Epithelial cell of proximal tubule (primary cell): ENCODE measurements around the gene ANKUB1. TPM values are rescaled to one million over a fixed set of nuclear protein-coding genes. Genes with fewer than 3 reads are reported as not detected.

Experiments used
- DNase-seq: peaks from one replicate; pipeline ENCODE4 v3.0.0-alpha.2; 2011; ENCODE audit warnings: low read depth
- H3K4me3 ChIP-seq: 2 replicates; pipeline ENCODE4 v1.5.1; 2011; ENCODE audit warnings: low read depth, mild to moderate bottlenecking, low read length
- total RNA-seq: library from RNA; depleted of rRNA; stranded (reverse); fragments of >200 nt; gene quantifications from 2 replicates; pipeline ENCODE4 v1.2.3, GENCODE V29; 2015
- TF ChIP-seq, protein P1 (sequence below): conservative IDR thresholded peaks from 2 replicates; pipeline ENCODE4 v1.5.1; 2012; ENCODE audit warnings: low read depth, mild to moderate bottlenecking, low read length

The ANKUB1 gene
- total RNA-seq, 1 donor from 2014 or later = not detected

DNA sequence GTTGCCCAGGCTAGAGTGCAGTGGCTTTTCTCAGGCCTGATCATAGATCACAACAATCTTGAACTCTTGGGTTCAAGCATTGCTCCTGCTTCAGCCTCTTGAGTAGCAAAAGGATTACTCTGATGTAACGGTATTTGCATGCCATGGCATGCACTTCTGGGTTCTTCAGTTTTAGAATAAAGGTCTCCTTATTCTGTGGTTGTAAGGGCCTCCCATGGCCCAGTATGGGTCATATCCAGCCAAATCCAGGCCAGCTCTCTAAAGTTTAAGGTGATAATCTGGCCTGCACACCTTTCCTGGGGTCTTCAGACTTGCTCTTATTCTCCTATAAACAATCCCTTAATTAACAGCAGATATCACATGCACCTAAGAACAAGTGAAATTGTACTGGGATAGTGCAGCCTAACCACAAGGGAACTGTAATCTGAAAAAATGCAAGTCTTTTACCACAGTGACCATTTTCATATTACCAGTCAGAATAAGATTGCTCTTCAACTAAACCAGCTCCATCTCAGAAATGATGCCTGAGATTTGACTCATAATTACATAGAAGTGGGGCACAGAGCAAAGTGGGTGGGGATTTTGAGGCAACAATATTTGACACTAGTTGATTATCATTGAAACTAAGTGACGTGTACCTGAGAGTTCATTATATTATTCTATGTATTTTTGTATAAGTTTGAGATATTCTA lies 65.5 kb downstream of the ANKUB1 start:
- H3K4me3 ChIP-seq = no peak overlapping the region
- TF ChIP-seq, protein P1, sequence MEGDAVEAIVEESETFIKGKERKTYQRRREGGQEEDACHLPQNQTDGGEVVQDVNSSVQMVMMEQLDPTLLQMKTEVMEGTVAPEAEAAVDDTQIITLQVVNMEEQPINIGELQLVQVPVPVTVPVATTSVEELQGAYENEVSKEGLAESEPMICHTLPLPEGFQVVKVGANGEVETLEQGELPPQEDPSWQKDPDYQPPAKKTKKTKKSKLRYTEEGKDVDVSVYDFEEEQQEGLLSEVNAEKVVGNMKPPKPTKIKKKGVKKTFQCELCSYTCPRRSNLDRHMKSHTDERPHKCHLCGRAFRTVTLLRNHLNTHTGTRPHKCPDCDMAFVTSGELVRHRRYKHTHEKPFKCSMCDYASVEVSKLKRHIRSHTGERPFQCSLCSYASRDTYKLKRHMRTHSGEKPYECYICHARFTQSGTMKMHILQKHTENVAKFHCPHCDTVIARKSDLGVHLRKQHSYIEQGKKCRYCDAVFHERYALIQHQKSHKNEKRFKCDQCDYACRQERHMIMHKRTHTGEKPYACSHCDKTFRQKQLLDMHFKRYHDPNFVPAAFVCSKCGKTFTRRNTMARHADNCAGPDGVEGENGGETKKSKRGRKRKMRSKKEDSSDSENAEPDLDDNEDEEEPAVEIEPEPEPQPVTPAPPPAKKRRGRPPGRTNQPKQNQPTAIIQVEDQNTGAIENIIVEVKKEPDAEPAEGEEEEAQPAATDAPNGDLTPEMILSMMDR = no peak
- DNase-seq = no peak

DNA sequence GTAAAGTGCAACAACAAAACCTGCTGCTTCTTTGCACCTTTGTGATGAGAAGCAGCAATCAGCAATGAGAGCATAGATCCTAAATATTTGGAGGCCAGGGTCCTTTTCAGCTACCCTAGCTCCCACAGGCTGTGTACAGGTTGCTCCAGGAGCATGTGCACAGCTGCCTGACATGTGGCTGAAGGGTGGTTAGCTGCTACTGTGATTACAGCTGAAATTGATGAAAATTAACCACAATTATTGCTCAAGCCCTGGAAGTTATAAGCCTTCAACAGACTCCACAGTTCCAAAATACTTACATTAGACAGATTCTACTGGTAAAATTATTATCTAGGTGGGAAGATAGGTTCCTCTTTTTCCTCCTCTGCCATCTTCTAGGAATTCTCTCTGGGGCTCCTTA lies 68.6 kb downstream of the ANKUB1 start:
- H3K4me3 ChIP-seq = no peak overlapping the region
- TF ChIP-seq, protein P1 = no peak
- no peak for DNase-seq

DNA sequence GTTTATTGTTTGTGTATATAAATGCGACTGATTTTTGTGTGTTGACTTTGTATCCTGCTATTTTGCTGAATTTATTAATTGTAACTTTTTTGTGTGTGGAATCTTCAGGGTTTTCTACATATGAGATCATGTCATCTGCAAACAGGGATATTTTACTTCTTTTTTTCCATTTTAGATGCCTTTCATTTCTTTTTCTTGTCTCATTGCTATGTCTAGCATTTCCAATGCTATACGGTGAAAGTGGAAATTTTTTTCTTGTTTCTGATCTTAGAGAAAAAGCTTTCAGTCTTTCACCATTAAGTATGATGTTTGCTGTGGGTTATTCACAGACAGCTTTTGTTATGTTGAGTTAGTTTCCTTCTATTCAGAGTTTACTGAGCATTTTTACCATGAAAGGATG lies 71.4 kb downstream of the ANKUB1 start:
- TF ChIP-seq, protein P1 = no peak
- DNase-seq = no peak
- H3K4me3 ChIP-seq = no peak overlapping the region

DNA sequence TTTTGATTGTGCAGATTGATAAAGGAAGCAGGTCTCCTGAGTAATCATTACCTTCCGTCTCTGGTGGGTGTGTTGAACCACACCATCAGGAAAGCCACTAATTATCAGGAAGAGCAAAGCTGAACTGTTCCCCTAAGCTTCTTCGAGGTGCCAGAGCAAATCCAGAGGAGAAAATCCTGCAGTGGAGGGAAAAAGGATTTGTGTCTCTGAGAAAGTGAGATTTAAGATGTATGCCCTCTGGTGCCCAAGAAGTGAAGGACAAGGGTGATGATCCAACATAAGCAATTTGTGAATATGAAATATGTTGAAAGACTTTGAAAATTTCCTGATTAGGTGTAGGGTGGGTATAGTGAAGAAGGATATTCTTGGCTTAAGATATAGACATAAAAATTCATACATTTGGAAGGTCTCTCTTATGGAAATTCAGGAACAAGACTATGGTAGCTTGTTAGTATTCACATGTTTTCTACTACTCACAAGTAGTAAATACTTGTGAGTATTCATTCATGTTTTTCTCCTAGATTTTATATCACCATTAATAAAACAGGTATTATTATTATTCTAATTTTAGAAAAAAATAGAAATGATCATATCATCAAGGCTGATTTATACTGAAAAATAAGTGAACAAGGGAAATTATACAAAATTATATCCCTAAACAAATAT lies 74.8 kb downstream of the ANKUB1 start:
- TF ChIP-seq, protein P1 = peak; percentile 79
- peak; percentile 25 for DNase-seq
- H3K4me3 ChIP-seq = no peak overlapping the region

DNA sequence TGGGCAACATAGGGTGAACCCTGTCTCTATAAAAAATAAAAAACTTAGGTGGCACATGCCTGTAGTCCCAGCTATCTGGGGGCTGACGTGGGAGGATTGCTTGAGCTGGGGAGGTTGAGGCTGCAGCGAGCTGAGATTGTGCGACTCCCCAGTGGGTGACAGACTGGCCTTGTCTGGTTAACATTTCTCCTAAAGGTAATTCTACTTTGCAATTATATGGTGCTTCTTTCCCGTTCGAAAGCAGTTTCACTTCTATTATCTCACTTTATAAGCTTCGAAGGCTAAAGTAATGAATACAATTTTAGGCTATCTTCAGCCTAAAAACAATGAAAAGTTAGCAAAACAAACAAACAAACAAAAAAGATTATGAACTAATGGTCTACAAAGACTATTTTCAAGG lies 75.4 kb downstream of the ANKUB1 start:
- no peak for DNase-seq
- TF ChIP-seq, protein P1 = no peak
- H3K4me3 ChIP-seq = no peak overlapping the region

DNA sequence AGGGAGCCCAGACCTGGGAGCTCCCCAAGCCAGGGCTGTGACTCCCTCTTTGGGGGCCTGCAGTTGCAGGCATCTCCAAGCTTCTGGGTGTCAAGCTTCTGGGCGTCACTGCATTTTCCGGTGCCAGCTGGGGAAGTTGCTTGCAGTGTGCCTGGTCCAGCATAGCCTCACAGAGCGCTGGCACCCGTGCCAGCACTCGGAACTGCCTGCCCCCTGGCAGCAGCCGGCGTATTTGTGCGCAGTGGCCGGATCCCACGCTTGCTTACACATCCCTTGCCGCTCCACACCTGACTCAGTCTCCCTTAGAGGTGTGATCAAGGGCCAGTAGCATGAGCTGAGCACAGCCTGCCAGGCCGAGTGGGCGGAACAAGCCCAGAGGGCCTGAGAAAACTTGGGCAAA lies 77.1 kb downstream of the ANKUB1 start:
- no peak overlapping the region for H3K4me3 ChIP-seq
- no peak for DNase-seq
- TF ChIP-seq, protein P1 = no peak
